ENCODE measurements around the gene SOCS2.
"Not testable (repeated sequence)": the region's sequence is repeated elsewhere in the genome, so short reads cannot be mapped to it uniquely, and the experiment has no call there.

SOCS2 gene

GRCh38 chr12:93550748-93551611, 21.5 kb upstream of the SOCS2 start:
- no peak for TF ChIP-seq CTCF (IDR thresholded peaks at IDR 0.05; ENCODE audit: insufficient read depth, low read depth, low read length, missing control alignments)
- no peak for DNase-seq (ENCODE audit: low read depth)
- H3K4me3 ChIP-seq (ENCODE audit: low read length): no peak overlapping the region

GRCh38 chr12:93552427-93552826, 20.0 kb upstream of the SOCS2 start:
- DNase-seq (ENCODE audit: low read depth): no peak
- no peak for TF ChIP-seq CTCF (IDR thresholded peaks at IDR 0.05; ENCODE audit: insufficient read depth, low read depth, low read length, missing control alignments)

GRCh38 chr12:93557879-93558278, 14.6 kb upstream of the SOCS2 start:
- not testable (repeated sequence) for H3K4me3 ChIP-seq (ENCODE audit: low read length); DNase-seq (ENCODE audit: low read depth)

More at GRCh38 chr12:93552427-93552826, 20.0 kb upstream of the SOCS2 start:
- no peak overlapping the region for H3K4me3 ChIP-seq (ENCODE audit: low read length)

- not testable (repeated sequence) for H3K4me3 ChIP-seq (ENCODE audit: low read length); DNase-seq (ENCODE audit: low read depth)
Measured at GRCh38 chr12:93558685-93559084, 13.8 kb upstream of the SOCS2 start.

- TF ChIP-seq CTCF (IDR thresholded peaks at IDR 0.05; ENCODE audit: insufficient read depth, low read depth, low read length, missing control alignments): peak; percentile 6
- no peak overlapping the region for H3K4me3 ChIP-seq (ENCODE audit: low read length)
- peak; percentile 75 for DNase-seq (ENCODE audit: low read depth)
Measured at GRCh38 chr12:93563807-93564538, 8.5 kb upstream of the SOCS2 start.

- DNase-seq (ENCODE audit: low read depth): no peak
- H3K4me3 ChIP-seq (ENCODE audit: low read length): no peak overlapping the region
- no peak for TF ChIP-seq CTCF (IDR thresholded peaks at IDR 0.05; ENCODE audit: insufficient read depth, low read depth, low read length, missing control alignments)
Measured at GRCh38 chr12:93565760-93566159, 6.7 kb upstream of the SOCS2 start.

- TF ChIP-seq CTCF (IDR thresholded peaks at IDR 0.05; ENCODE audit: insufficient read depth, low read depth, low read length, missing control alignments): no peak
- no peak overlapping the region for H3K4me3 ChIP-seq (ENCODE audit: low read length)
- DNase-seq (ENCODE audit: low read depth): no peak
Measured at GRCh38 chr12:93567174-93567573, 5.3 kb upstream of the SOCS2 start.

GRCh38 chr12:93568091-93568490, 4.4 kb upstream of the SOCS2 start:
- no peak overlapping the region for H3K4me3 ChIP-seq (ENCODE audit: low read length)
- TF ChIP-seq CTCF (IDR thresholded peaks at IDR 0.05; ENCODE audit: insufficient read depth, low read depth, low read length, missing control alignments): no peak
- no peak for DNase-seq (ENCODE audit: low read depth)
